ENCODE data around the gene OSBPL6.

Gene OSBPL6

DNA sequence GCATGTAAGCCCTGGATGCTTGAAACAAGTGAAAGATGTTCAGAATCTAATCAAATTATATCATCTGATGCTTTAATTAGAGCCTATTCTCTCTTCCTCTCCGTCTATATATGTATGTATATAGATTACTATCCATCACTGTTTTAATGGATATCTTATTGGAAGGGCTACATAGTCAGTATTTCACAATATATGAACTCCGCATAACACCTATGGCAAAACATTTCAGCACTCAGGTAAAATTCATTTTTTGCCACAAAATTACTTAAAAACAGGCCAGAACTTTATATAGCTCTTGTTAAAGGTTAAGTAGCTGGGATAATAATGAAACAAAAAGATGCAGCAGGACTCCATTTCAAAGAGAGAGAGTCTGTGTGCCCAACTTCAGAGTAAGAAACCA lies 258.0 kb downstream of the OSBPL6 start:
- no peak for DNase-seq
